K562 (cell line): Measurements from ENCODE around the gene STAP1. TPM values are rescaled to one million over a fixed set of nuclear protein-coding genes. Genes with fewer than 3 reads are reported as not detected.

ENCODE experiments used
- CBFB ChIP-seq: sonication (generic); formaldehyde crosslinking; IDR thresholded peaks from 2 replicates; pipeline ENCODE4 v1.4.0; 2020; ENCODE audit warnings: mild to moderate bottlenecking, missing genetic modification reagents
- CHD1 ChIP-seq: fragments of 200-600 bp; sonication (generic); IDR thresholded peaks from one replicate; pipeline ENCODE4 v1.6.1; 2012; ENCODE audit warnings: mild to moderate bottlenecking, moderate library complexity, low read length, inconsistent platforms
- COPS2 ChIP-seq: fragments of 450-650 bp; conservative IDR thresholded peaks from 2 replicates; pipeline ENCODE4 v1.6.1; 2016; ENCODE audit warnings: mild to moderate bottlenecking, moderate library complexity
- CTBP1 ChIP-seq: fragments of 450-650 bp; IDR thresholded peaks from 2 replicates; pipeline ENCODE4 v1.6.1; 2016; ENCODE audit warnings: borderline replicate concordance
- FOXJ2 ChIP-seq: fragments of 200-800 bp; sonication (Bioruptor generic); IDR thresholded peaks from 2 replicates; pipeline ENCODE4 v1.6.1; 2016; ENCODE audit warnings: missing genetic modification characterization, missing compliant biosample characterization
- PHTF2 ChIP-seq: fragments of 250-450 bp; sonication (Bioruptor Pico); IDR thresholded peaks from 2 replicates; pipeline ENCODE4 v1.5.0; 2021; ENCODE audit warnings: mild to moderate bottlenecking
- POLR3G ChIP-seq: IDR thresholded peaks from 2 replicates; pipeline ENCODE4 v1.6.1; 2011; ENCODE audit not compliant: insufficient read length, insufficient replicate concordance; ENCODE audit errors: extremely low read depth
- TARDBP ChIP-seq: fragments of 450-650 bp; IDR thresholded peaks from 2 replicates; pipeline ENCODE4 v1.6.1; 2016
- ZNF146 ChIP-seq: IDR thresholded peaks from one replicate; pipeline ENCODE4 v1.6.1; 2018; ENCODE audit warnings: missing compliant biosample characterization; ENCODE audit not compliant: unreplicated experiment
- ZNF24 ChIP-seq: fragments of 450-650 bp; IDR thresholded peaks from 2 replicates; pipeline ENCODE4 v1.6.1; 2016
- ZNF644 ChIP-seq: fragments of 200-800 bp; sonication (Bioruptor generic); IDR thresholded peaks from 2 replicates; pipeline ENCODE4 v1.6.1; 2016; ENCODE audit warnings: low read depth, missing genetic modification characterization, missing compliant biosample characterization
- ZNF785 ChIP-seq: fragments of 250-450 bp; sonication (Bioruptor Pico); IDR thresholded peaks from 2 replicates; pipeline ENCODE4 v1.4.0; 2020; ENCODE audit warnings: mild to moderate bottlenecking
- ZNF79 ChIP-seq: fragments of 250-450 bp; sonication (Bioruptor Pico); IDR thresholded peaks from 2 replicates; pipeline ENCODE4 v1.4.0; 2020; ENCODE audit warnings: low read depth, mild to moderate bottlenecking, moderate library complexity
- polyA plus RNA-seq, 8 experiments: library from polyadenylated mRNA; depleted of rRNA in 4 of 8; stranded (reverse) in 5 of 8; unstranded in 3 of 8; fragments of >200 nt; fragmentation: Nextera tagmentation in 2 of 8; fragmentation: Illumina TruSeq in 1 of 8; extraction: Ambion mirVana in 2 of 8; extraction: Trizol in 1 of 8; gene quantifications; 2 replicates each; pipeline versions ENCODE4 v1.2.1 to v1.2.3, GENCODE V29; 2011 to 2014; ENCODE audit warnings: inconsistent platforms in 1 of 8, missing spikeins in 1 of 8
- total RNA-seq, 7 experiments: library from RNA; depleted of rRNA in 6 of 7; stranded (reverse); fragments of >200 nt in 6 of 7; fragmentation: Illumina TruSeq in 2 of 7; extraction: Trizol in 2 of 7; gene quantifications; 2 replicates each; pipeline versions ENCODE4 v1.2.1 to v1.2.3, GENCODE V29; 2011 to 2021; ENCODE audit warnings: low replicate concordance in 1 of 7
- TF ChIP-seq, protein P1 (sequence below): sonication (generic); formaldehyde crosslinking; IDR thresholded peaks from 2 replicates; pipeline ENCODE4 v1.8.0; 2022; ENCODE audit warnings: mild to moderate bottlenecking, missing genetic modification reagents
- TF ChIP-seq, protein P2 (sequence below): fragments of 450-650 bp; formaldehyde crosslinking; IDR thresholded peaks from 2 replicates; pipeline ENCODE4 v1.4.0; 2020; ENCODE audit warnings: mild to moderate bottlenecking, mixed read lengths
- TF ChIP-seq, protein P3 (sequence below): IDR thresholded peaks from 2 replicates; pipeline ENCODE4 v1.6.1; 2011; ENCODE audit warnings: borderline replicate concordance, low read depth, mild to moderate bottlenecking, moderate library complexity, low read length; ENCODE audit not compliant: insufficient read depth, poor library complexity, severe bottlenecking
- TF ChIP-seq, protein P4 (sequence below): sonication (generic); IDR thresholded peaks from 2 replicates; pipeline ENCODE4 v1.6.1; 2016
- TF ChIP-seq, protein P5 (sequence below): IDR thresholded peaks from 3 replicates; pipeline ENCODE4 v1.6.1; 2011; ENCODE audit warnings: borderline replicate concordance, mild to moderate bottlenecking; ENCODE audit not compliant: insufficient read length, insufficient read depth
- TF ChIP-seq, protein P6 (sequence below): sonication (generic); formaldehyde crosslinking; IDR thresholded peaks from 2 replicates; pipeline ENCODE4 v1.8.1; 2023; ENCODE audit warnings: mild to moderate bottlenecking, missing genetic modification reagents

Gene STAP1
- total and polyA plus RNA-seq, 9 of the 15 experiments (the other 6 are each of a cell fraction or from before 2014, with no cell fraction given), result 0.50 to 5.6 (median 1.4) TPM

DNA sequence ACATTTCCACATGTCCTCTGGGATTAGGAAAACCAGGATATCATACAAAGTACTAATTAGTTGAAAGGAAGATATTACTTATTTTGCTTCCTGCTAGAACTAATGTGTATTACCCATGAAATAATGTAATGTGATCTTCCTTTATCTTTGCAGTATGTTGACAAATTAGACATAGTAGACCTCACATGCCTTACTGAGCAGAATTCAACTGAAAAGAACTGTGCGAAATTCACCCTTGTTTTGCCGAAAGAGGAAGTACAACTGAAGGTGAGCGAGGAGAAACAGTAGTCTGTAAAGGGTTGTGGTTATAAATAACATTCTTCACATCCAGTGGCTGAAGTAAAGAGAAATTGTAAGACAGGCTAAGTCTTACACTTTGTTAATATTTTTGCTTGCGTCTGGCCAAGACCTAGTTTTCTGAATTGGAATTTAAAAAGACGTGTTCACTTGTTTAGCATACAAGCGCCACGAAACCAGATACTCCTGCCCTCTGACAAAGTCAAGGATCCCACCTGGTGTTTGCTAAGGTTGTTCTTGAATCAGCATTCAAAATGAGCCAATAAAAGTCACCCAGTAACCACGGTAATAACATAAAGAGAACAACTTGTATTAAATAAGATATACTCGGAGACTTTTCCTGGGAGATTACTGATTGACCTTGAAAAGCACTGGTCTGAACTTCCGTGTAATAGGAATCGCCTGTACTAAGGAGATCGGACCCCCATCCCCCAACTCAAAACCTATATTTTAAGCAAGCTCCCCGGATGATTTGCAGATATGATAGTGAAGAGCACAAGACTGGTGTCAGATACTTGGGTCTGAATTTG is 16.9 kb downstream of the STAP1 start (continued):
- TF ChIP-seq, protein P1, sequence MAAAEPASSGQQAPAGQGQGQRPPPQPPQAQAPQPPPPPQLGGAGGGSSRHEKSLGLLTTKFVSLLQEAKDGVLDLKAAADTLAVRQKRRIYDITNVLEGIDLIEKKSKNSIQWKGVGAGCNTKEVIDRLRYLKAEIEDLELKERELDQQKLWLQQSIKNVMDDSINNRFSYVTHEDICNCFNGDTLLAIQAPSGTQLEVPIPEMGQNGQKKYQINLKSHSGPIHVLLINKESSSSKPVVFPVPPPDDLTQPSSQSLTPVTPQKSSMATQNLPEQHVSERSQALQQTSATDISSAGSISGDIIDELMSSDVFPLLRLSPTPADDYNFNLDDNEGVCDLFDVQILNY (CRISPR knock-in tag), result no peak
- TF ChIP-seq ZNF24 (no peak), CBFB (CRISPR knock-in tag) (no peak), FOXJ2 (peak; percentile 31; the same call in 1 of the 2 replicates), ZNF79 (CRISPR knock-in tag) (no peak), ZNF146 (CRISPR knock-in tag) (no peak), CTBP1 (peak; percentile 37; the same call in 1 of the 2 replicates), POLR3G (no peak), ZNF785 (no peak), TARDBP (no peak), PHTF2 (no peak), COPS2 (no peak), ZNF644 (no peak), CHD1 (no peak)
- TF ChIP-seq, protein P2, sequence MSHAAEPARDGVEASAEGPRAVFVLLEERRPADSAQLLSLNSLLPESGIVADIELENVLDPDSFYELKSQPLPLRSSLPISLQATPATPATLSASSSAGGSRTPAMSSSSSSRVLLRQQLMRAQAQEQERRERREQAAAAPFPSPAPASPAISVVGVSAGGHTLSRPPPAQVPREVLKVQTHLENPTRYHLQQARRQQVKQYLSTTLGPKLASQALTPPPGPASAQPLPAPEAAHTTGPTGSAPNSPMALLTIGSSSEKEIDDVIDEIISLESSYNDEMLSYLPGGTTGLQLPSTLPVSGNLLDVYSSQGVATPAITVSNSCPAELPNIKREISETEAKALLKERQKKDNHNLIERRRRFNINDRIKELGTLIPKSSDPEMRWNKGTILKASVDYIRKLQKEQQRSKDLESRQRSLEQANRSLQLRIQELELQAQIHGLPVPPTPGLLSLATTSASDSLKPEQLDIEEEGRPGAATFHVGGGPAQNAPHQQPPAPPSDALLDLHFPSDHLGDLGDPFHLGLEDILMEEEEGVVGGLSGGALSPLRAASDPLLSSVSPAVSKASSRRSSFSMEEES (CRISPR knock-in tag), result no peak
- TF ChIP-seq, protein P3, sequence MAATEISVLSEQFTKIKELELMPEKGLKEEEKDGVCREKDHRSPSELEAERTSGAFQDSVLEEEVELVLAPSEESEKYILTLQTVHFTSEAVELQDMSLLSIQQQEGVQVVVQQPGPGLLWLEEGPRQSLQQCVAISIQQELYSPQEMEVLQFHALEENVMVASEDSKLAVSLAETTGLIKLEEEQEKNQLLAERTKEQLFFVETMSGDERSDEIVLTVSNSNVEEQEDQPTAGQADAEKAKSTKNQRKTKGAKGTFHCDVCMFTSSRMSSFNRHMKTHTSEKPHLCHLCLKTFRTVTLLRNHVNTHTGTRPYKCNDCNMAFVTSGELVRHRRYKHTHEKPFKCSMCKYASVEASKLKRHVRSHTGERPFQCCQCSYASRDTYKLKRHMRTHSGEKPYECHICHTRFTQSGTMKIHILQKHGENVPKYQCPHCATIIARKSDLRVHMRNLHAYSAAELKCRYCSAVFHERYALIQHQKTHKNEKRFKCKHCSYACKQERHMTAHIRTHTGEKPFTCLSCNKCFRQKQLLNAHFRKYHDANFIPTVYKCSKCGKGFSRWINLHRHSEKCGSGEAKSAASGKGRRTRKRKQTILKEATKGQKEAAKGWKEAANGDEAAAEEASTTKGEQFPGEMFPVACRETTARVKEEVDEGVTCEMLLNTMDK, result no peak
- TF ChIP-seq, protein P4, sequence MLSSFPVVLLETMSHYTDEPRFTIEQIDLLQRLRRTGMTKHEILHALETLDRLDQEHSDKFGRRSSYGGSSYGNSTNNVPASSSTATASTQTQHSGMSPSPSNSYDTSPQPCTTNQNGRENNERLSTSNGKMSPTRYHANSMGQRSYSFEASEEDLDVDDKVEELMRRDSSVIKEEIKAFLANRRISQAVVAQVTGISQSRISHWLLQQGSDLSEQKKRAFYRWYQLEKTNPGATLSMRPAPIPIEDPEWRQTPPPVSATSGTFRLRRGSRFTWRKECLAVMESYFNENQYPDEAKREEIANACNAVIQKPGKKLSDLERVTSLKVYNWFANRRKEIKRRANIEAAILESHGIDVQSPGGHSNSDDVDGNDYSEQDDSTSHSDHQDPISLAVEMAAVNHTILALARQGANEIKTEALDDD, result peak; percentile 13; the same call in 1 of the 2 replicates
- TF ChIP-seq, protein P5, sequence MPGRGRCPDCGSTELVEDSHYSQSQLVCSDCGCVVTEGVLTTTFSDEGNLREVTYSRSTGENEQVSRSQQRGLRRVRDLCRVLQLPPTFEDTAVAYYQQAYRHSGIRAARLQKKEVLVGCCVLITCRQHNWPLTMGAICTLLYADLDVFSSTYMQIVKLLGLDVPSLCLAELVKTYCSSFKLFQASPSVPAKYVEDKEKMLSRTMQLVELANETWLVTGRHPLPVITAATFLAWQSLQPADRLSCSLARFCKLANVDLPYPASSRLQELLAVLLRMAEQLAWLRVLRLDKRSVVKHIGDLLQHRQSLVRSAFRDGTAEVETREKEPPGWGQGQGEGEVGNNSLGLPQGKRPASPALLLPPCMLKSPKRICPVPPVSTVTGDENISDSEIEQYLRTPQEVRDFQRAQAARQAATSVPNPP, result no peak
- TF ChIP-seq, protein P6, sequence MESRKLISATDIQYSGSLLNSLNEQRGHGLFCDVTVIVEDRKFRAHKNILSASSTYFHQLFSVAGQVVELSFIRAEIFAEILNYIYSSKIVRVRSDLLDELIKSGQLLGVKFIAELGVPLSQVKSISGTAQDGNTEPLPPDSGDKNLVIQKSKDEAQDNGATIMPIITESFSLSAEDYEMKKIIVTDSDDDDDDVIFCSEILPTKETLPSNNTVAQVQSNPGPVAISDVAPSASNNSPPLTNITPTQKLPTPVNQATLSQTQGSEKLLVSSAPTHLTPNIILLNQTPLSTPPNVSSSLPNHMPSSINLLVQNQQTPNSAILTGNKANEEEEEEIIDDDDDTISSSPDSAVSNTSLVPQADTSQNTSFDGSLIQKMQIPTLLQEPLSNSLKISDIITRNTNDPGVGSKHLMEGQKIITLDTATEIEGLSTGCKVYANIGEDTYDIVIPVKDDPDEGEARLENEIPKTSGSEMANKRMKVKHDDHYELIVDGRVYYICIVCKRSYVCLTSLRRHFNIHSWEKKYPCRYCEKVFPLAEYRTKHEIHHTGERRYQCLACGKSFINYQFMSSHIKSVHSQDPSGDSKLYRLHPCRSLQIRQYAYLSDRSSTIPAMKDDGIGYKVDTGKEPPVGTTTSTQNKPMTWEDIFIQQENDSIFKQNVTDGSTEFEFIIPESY (CRISPR knock-in tag), result no peak
